HG03460 (cell line): Measurements from ENCODE around the gene PLTP.
A peak's percentile ranks its signal among the peaks of the same experiment; 100 is the strongest.
"Not testable (repeated sequence)": the region's sequence is repeated elsewhere in the genome, so short reads cannot be mapped to it uniquely, and the experiment has no call there.

ENCODE experiments used
- ATAC-seq: cut with Tn5 transposase; IDR thresholded peaks from one replicate; pipeline ENCODE4 v1.9.1; 2021; ENCODE audit not compliant: unreplicated experiment

Gene PLTP

GRCh38 chr20:45880988-45881788, 30.8 kb downstream of the PLTP start, which contains the start of gene ZSWIM1:
Gene ZSWIM1 (plus strand): TSS chr20:45881227. CDS start chr20:45882593, 1,366 bp downstream.
- ATAC-seq = peak; percentile 96

GRCh38 chr20:45878076-45878761, 33.7 kb downstream of the PLTP start:
- ATAC-seq = no peak

GRCh38 chr20:45874576-45874975, 37.4 kb downstream of the PLTP start:
- ATAC-seq = no peak

GRCh38 chr20:45874104-45874481, 37.9 kb downstream of the PLTP start:
- not testable (repeated sequence) for ATAC-seq

- no peak for ATAC-seq
Observed at GRCh38 chr20:45873409-45874103, 38.4 kb downstream of the PLTP start.

GRCh38 chr20:45872626-45873025, 39.3 kb downstream of the PLTP start:
- no peak for ATAC-seq

GRCh38 chr20:45867819-45868176, 44.2 kb downstream of the PLTP start:
- no peak for ATAC-seq

- no peak for ATAC-seq
Observed at GRCh38 chr20:45867136-45867818, 44.7 kb downstream of the PLTP start.

- no peak for ATAC-seq
Observed at GRCh38 chr20:45866454-45866853, 45.5 kb downstream of the PLTP start.

- no peak for ATAC-seq
Observed at GRCh38 chr20:45863543-45864470, 48.1 kb downstream of the PLTP start.

GRCh38 chr20:45861221-45862075, 50.5 kb downstream of the PLTP start:
- ATAC-seq = no peak

GRCh38 chr20:45860560-45861220, 51.3 kb downstream of the PLTP start:
- no peak for ATAC-seq

GRCh38 chr20:45859916-45860315, 52.0 kb downstream of the PLTP start:
- no peak for ATAC-seq

GRCh38 chr20:45857882-45858216, 54.1 kb downstream of the PLTP start:
- ATAC-seq = peak; percentile 33

GRCh38 chr20:45857114-45857881, 54.7 kb downstream of the PLTP start, which contains the start of the genes ACOT8 and ZSWIM3:
Gene ACOT8 (minus strand): TSS chr20:45857392. CDS start chr20:45857315, 77 bp downstream.
Gene ZSWIM3 (plus strand): TSS chr20:45857614. CDS start chr20:45857826, 212 bp downstream.
- peak; percentile 98 for ATAC-seq

- no peak for ATAC-seq
Observed at GRCh38 chr20:45853484-45853883, 58.5 kb downstream of the PLTP start.

GRCh38 chr20:45852326-45852725, 59.6 kb downstream of the PLTP start:
- ATAC-seq = no peak

- no peak for ATAC-seq
Observed at GRCh38 chr20:45851501-45851900, 60.5 kb downstream of the PLTP start.
